ENCODE measurements around the gene REELD1.

DNA sequence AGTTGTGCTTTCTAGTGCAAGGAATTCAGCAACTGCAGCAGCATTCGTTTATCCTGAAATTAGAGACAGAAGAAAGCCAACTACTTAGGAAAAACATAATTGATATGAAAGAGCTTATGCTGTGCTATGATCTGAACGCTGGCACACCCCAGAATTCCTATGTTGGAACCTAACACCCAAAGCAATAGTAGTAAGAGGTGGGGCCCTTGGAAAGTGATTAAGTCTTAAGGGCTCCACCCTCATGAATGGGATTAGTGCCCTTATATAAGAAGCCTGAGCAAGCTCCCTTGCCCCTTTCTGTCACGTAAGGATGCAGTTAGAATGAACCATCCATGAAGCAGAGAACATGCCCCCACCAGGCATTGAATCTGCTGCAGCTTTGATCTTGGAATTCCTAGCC is 44.2 kb upstream of the REELD1 start:
- TF ChIP-seq, protein P1, sequence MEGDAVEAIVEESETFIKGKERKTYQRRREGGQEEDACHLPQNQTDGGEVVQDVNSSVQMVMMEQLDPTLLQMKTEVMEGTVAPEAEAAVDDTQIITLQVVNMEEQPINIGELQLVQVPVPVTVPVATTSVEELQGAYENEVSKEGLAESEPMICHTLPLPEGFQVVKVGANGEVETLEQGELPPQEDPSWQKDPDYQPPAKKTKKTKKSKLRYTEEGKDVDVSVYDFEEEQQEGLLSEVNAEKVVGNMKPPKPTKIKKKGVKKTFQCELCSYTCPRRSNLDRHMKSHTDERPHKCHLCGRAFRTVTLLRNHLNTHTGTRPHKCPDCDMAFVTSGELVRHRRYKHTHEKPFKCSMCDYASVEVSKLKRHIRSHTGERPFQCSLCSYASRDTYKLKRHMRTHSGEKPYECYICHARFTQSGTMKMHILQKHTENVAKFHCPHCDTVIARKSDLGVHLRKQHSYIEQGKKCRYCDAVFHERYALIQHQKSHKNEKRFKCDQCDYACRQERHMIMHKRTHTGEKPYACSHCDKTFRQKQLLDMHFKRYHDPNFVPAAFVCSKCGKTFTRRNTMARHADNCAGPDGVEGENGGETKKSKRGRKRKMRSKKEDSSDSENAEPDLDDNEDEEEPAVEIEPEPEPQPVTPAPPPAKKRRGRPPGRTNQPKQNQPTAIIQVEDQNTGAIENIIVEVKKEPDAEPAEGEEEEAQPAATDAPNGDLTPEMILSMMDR (IDR thresholded peaks at IDR 0.05), result no peak
- TF ChIP-seq POLR2A (IDR thresholded peaks at IDR 0.05), result no peak
- TF ChIP-seq EP300 (IDR thresholded peaks at IDR 0.05; ENCODE audit: low read depth), result no peak
